ENCODE results near the gene KANSL1. TPM values are rescaled to one million over a fixed set of nuclear protein-coding genes. Genes with fewer than 3 reads are reported as not detected.

KANSL1 gene
- total and polyA plus RNA-seq, 5 donors from 2014 or later: 9.1 to 295 (median 11.3) TPM

DNA sequence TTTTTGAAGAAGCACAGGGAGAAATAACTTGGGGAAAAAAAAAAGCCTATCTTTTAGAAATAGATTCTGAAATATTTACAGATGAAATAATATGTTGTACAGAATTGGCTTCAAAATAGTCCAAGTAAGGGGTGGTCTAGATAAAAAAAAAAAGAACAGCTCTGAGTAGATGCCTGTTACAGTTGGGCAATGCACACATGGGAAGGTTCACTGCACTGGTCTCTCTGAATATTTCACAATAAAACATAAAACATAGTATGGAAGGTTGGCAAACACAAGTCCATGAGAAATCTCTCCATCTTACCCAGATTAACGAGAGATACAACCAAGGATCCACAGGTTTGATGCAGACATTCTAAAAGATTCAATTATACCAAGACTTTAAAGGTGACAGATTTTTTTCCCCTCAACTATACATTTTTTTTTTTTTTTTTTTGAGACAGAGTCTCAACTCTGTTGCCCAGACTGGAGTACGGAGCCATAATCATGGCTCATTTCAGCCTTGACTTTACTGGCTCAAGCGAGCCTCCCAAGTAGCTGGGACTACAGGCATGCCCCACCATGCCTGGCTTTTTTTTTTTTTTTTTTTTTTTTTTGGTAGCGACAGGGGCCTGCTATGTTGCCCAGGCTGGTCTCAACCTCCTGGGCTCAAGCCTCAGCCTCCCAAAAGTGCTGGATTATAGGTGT, 58.0 kb downstream of the KANSL1 start:
- DNase-seq (no peak), ATAC-seq (ENCODE audit: low read depth in 2 of 2) (no peak)
- Histone ChIP-seq H3K27ac (ENCODE audit: insufficient read depth, low read length, poor library complexity, severe bottlenecking) (no peak overlapping the region), H3K36me3 (ENCODE audit: control insufficient read depth, insufficient read depth, low read length) (peaks cover 3% of the 10 kb centered on the region), H3K27me3 (ENCODE audit: control insufficient read depth, insufficient read depth, low read length) (no peaks in the 10 kb centered on the region), H3K4me3 (ENCODE audit: low read depth, low read length) (no peak overlapping the region), H3K9me3 (ENCODE audit: control insufficient read depth in 2 of 2, low read length in 2 of 2) (no peaks in the 10 kb centered on the region), H3K4me1 (ENCODE audit: control insufficient read depth, insufficient read depth, low read length, poor library complexity, severe bottlenecking) (peaks cover 82% of the 10 kb centered on the region)
- Mint-ChIP-seq H3K27me3 (no peaks in the 10 kb centered on the region), H3K36me3 (peaks cover 4% of the 10 kb centered on the region), H3K4me3 (peak overlapping the region in 2 of 4 donors; percentile 9 to 32), H3K27ac (peak overlapping the region in 1 of 3 donors; percentile 53), H3K4me1 (peaks cover 58 to 96% (median 86%) of the 10 kb centered on the region in 4 donors), H3K9me3 (peaks cover 0 to 2% (median 0%) of the 10 kb centered on the region in 7 donors)

DNA sequence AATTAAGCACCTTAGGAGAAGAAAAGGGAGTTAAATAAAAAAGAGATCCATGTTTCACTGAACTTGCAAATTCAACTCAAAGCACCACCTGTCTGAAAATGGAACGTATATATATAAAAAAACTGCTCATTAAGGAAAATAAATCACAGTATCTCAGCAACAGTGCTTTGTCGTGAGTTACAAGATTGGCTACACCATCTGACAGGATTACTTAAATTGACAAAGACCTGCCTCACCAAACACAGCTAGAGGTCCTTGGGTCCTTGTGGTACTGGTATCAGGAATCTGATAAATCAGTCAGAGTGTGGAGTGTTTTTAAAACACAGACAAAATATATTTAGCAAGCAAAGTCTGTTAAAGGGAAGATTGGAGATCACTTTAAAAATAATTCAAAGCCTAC, 63.9 kb downstream of the KANSL1 start:
- Histone ChIP-seq H3K9me3 (ENCODE audit: control insufficient read depth in 2 of 2, low read length in 2 of 2) (no peaks in the 10 kb centered on the region), H3K4me1 (ENCODE audit: control insufficient read depth, insufficient read depth, low read length, poor library complexity, severe bottlenecking) (peaks cover 62% of the 10 kb centered on the region), H3K4me3 (ENCODE audit: low read depth, low read length) (no peak overlapping the region), H3K27me3 (ENCODE audit: control insufficient read depth, insufficient read depth, low read length) (no peaks in the 10 kb centered on the region), H3K27ac (ENCODE audit: insufficient read depth, low read length, poor library complexity, severe bottlenecking) (no peak overlapping the region), H3K36me3 (ENCODE audit: control insufficient read depth, insufficient read depth, low read length) (peaks cover 3% of the 10 kb centered on the region)
- DNase-seq (no peak), ATAC-seq (ENCODE audit: low read depth in 2 of 2) (no peak)
- H3K4me3 Mint-ChIP-seq: peak overlapping the region in 3 of 4 donors; percentile 28 to 57 (median 38)
- no peaks in the 10 kb centered on the region for H3K27me3 Mint-ChIP-seq
- H3K4me1 Mint-ChIP-seq: peaks cover 55 to 95% (median 80%) of the 10 kb centered on the region in 4 donors
- peak overlapping the region in 2 of 3 donors; percentile 15 to 35 for H3K27ac Mint-ChIP-seq
- H3K9me3 Mint-ChIP-seq: peaks cover 0 to 2% (median 0%) of the 10 kb centered on the region in 7 donors
- peaks cover 14% of the 10 kb centered on the region for H3K36me3 Mint-ChIP-seq

DNA sequence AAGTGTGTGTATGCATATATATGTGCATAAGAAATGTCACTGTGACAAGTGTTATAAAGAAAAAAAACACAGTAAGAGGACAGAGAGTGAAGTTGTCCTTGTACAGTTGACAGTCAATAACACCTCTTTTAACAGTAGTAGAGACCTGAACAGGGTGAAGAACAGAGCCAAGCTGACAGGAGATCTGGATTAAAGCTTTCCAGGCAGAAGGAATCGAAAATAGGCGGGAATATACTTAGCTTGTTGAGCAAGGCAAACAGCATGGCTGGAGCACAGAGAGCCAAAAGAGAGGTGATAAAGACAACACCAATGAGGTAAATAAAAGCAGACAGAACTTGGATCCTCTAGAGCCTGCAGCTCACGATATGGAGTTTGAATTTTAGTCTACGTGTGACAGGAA, 64.8 kb downstream of the KANSL1 start:
- H3K36me3 ChIP-seq (ENCODE audit: control insufficient read depth, insufficient read depth, low read length): peaks cover 3% of the 10 kb centered on the region
- peak overlapping the region in 2 of 4 donors; percentile 28 to 57 for H3K4me3 Mint-ChIP-seq
- H3K4me1 ChIP-seq (ENCODE audit: control insufficient read depth, insufficient read depth, low read length, poor library complexity, severe bottlenecking): peaks cover 66% of the 10 kb centered on the region

DNA sequence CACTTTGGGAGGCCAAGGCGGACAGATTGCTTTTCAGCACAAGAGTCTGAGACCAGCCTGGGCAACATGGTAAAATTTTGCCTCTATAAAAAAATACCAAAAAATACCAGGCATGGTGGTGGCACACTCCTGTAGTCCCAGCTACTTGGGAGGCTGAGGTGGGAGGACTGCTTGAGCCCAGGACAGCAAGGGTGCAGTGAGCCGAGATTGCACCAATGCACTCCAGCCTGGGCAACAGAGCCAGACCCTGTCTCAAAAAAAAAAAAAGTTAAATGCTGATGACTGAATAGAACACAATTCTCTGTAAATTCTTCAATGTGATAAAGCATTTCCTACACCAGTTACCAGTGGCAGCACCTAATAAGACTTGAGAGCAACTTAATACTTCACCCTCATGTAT, 65.7 kb downstream of the KANSL1 start:
- no peaks in the 10 kb centered on the region for H3K9me3 Mint-ChIP-seq
- H3K36me3 Mint-ChIP-seq: peaks cover 10% of the 10 kb centered on the region
- H3K27ac Mint-ChIP-seq: peak overlapping the region in 2 of 3 donors; percentile 34 to 59
- Histone ChIP-seq H3K4me1 (ENCODE audit: control insufficient read depth, insufficient read depth, low read length, poor library complexity, severe bottlenecking) (peaks cover 66% of the 10 kb centered on the region), H3K27me3 (ENCODE audit: control insufficient read depth, insufficient read depth, low read length) (no peaks in the 10 kb centered on the region), H3K27ac (ENCODE audit: insufficient read depth, low read length, poor library complexity, severe bottlenecking) (no peak overlapping the region), H3K4me3 (ENCODE audit: low read depth, low read length) (no peak overlapping the region), H3K9me3 (ENCODE audit: control insufficient read depth in 2 of 2, low read length in 2 of 2) (no peaks in the 10 kb centered on the region), H3K36me3 (ENCODE audit: control insufficient read depth, insufficient read depth, low read length) (peaks cover under 1% of the 10 kb centered on the region)
- peaks cover 50 to 96% (median 80%) of the 10 kb centered on the region in 4 donors for H3K4me1 Mint-ChIP-seq
- ATAC-seq (ENCODE audit: low read depth in 2 of 2): no peak
- DNase-seq: no peak
- no peaks in the 10 kb centered on the region for H3K27me3 Mint-ChIP-seq
- H3K4me3 Mint-ChIP-seq: peak overlapping the region in 1 of 4 donors; percentile 26

More for the DNA sequence above, 64.8 kb downstream of the KANSL1 start:
- Histone ChIP-seq H3K4me3 (ENCODE audit: low read depth, low read length) (peak overlapping the region; percentile 21), H3K27ac (ENCODE audit: insufficient read depth, low read length, poor library complexity, severe bottlenecking) (no peak overlapping the region), H3K9me3 (ENCODE audit: control insufficient read depth in 2 of 2, low read length in 2 of 2) (no peaks in the 10 kb centered on the region), H3K27me3 (ENCODE audit: control insufficient read depth, insufficient read depth, low read length) (no peaks in the 10 kb centered on the region)
- peaks cover 51 to 97% (median 82%) of the 10 kb centered on the region in 4 donors for H3K4me1 Mint-ChIP-seq
- H3K27ac Mint-ChIP-seq: peak overlapping the region; percentile 5 to 71 (median 20)
- H3K27me3 Mint-ChIP-seq: no peaks in the 10 kb centered on the region
- no peaks in the 10 kb centered on the region for H3K9me3 Mint-ChIP-seq
- no peak for ATAC-seq (ENCODE audit: low read depth in 2 of 2)
- peaks cover 10% of the 10 kb centered on the region for H3K36me3 Mint-ChIP-seq
- DNase-seq: no peak

DNA sequence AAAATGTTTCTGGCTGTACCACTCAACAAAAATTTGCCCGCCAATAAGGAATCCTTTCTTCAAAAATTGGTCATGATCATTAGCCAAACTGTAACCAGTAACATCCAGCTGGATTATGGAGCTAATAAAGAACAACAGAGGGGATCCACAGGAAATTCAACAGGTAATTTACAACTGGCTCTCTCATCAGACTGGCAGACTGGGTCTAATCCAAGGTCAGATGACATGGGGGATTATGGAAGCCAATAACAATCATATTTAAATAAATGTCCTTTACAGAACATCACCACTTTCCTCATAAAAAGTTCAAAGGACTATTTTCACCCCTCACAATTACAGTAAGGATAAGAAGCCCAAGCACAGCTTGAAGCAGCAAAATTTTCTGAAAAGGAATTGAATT, 66.4 kb downstream of the KANSL1 start:
- H3K27ac ChIP-seq (ENCODE audit: insufficient read depth, low read length, poor library complexity, severe bottlenecking): no peak overlapping the region
- no peaks in the 10 kb centered on the region for H3K9me3 ChIP-seq (ENCODE audit: control insufficient read depth in 2 of 2, low read length in 2 of 2)
- ATAC-seq (ENCODE audit: low read depth in 2 of 2): no peak
- H3K36me3 Mint-ChIP-seq: peaks cover 10% of the 10 kb centered on the region
- no peaks in the 10 kb centered on the region for H3K27me3 Mint-ChIP-seq
- H3K4me1 Mint-ChIP-seq: peaks cover 56 to 96% (median 83%) of the 10 kb centered on the region in 4 donors
- no peak overlapping the region for H3K4me3 ChIP-seq (ENCODE audit: low read depth, low read length)
- H3K4me1 ChIP-seq (ENCODE audit: control insufficient read depth, insufficient read depth, low read length, poor library complexity, severe bottlenecking): peaks cover 66% of the 10 kb centered on the region
- no peaks in the 10 kb centered on the region for H3K9me3 Mint-ChIP-seq
- DNase-seq: no peak
- H3K36me3 ChIP-seq (ENCODE audit: control insufficient read depth, insufficient read depth, low read length): no peaks in the 10 kb centered on the region
- no peaks in the 10 kb centered on the region for H3K27me3 ChIP-seq (ENCODE audit: control insufficient read depth, insufficient read depth, low read length)
- H3K27ac Mint-ChIP-seq: peak overlapping the region in 2 of 3 donors; percentile 59 to 70
- H3K4me3 Mint-ChIP-seq: peak overlapping the region in 1 of 4 donors; percentile 30

DNA sequence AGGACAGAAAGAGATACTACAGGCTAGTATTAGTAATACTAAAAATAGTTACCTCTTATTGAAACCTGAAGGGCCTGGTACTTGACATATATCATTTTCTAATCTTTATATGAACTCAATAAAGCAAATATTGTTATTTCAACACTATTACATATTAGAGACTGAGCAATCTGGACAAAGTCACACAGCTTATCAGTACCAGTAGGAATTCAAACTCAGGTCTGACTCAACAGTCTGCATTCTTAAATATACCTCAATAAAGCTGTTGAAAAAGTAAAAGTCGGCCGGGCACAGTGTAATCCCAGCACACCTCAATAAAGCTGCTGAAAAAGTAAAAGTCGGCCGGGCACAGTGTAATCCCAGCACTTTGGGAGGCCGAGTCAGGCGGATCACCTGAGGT, 67.4 kb downstream of the KANSL1 start:
- no peaks in the 10 kb centered on the region for H3K27me3 ChIP-seq (ENCODE audit: control insufficient read depth, insufficient read depth, low read length)
- no peak for DNase-seq
- ATAC-seq (ENCODE audit: low read depth in 2 of 2): no peak
- H3K27ac ChIP-seq (ENCODE audit: insufficient read depth, low read length, poor library complexity, severe bottlenecking): no peak overlapping the region
- Mint-ChIP-seq H3K4me1 (peaks cover 63 to 96% (median 84%) of the 10 kb centered on the region in 4 donors), H3K4me3 (peak overlapping the region in 2 of 4 donors; percentile 44 to 66), H3K27me3 (no peaks in the 10 kb centered on the region), H3K36me3 (peaks cover 10% of the 10 kb centered on the region), H3K27ac (no peak overlapping the region), H3K9me3 (no peaks in the 10 kb centered on the region)
- peaks cover 68% of the 10 kb centered on the region for H3K4me1 ChIP-seq (ENCODE audit: control insufficient read depth, insufficient read depth, low read length, poor library complexity, severe bottlenecking)
- H3K36me3 ChIP-seq (ENCODE audit: control insufficient read depth, insufficient read depth, low read length): no peaks in the 10 kb centered on the region
- no peaks in the 10 kb centered on the region for H3K9me3 ChIP-seq (ENCODE audit: control insufficient read depth in 2 of 2, low read length in 2 of 2)
- no peak overlapping the region for H3K4me3 ChIP-seq (ENCODE audit: low read depth, low read length)

DNA sequence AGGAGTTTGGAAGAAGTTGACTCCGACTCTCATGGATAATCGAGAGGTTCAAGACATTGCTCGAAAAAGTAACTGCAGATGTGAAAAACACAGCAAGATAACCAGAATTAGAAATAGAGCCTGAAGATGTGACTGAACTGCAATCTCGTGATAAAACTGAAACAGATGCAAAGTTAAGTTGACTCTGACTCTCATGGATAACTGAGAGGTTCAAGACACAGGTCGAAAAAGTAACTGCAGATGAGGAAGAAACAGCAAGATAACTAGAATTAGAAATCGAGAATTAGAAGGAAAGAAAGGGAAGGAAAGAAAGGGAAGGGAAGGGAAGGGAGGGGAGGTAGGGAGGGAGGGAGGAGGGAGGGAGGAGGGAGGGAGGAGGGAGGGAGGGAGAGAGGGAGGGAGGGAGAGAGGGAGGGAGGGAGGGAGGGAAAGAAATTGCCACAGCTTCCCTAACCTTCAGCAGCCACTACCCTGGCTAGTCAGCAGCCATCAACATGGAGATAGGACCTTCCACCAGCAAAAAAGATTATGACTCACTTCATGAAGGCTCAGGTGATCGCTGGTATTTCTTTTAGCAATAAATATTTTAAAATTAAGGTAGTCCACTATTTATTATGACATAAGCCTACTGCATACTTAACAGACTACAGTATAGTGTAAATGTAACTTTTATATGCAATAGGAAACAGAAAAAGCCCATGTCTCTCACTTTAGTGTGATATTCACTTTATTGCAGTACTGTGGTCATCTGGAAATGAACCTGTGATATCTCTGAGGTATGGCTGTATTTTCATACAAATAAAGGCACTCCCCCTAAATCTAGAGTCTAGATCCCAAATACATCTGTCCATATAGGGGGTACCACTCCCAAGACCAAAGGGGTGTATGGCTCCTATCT, 68.3 kb downstream of the KANSL1 start:
- DNase-seq (no peak), ATAC-seq (ENCODE audit: low read depth in 2 of 2) (no peak)
- Mint-ChIP-seq H3K27me3 (no peaks in the 10 kb centered on the region), H3K27ac (peak overlapping the region in 2 of 3 donors; percentile 20 to 78), H3K9me3 (no peaks in the 10 kb centered on the region), H3K4me3 (peak overlapping the region; percentile 5 to 66 (median 50)), H3K4me1 (peaks cover 63 to 94% (median 83%) of the 10 kb centered on the region in 4 donors), H3K36me3 (peaks cover 10% of the 10 kb centered on the region)
- Histone ChIP-seq H3K27ac (ENCODE audit: insufficient read depth, low read length, poor library complexity, severe bottlenecking) (no peak overlapping the region), H3K36me3 (ENCODE audit: control insufficient read depth, insufficient read depth, low read length) (no peaks in the 10 kb centered on the region), H3K4me1 (ENCODE audit: control insufficient read depth, insufficient read depth, low read length, poor library complexity, severe bottlenecking) (peaks cover 59% of the 10 kb centered on the region), H3K9me3 (ENCODE audit: control insufficient read depth in 2 of 2, low read length in 2 of 2) (no peaks in the 10 kb centered on the region), H3K4me3 (ENCODE audit: low read depth, low read length) (no peak overlapping the region), H3K27me3 (ENCODE audit: control insufficient read depth, insufficient read depth, low read length) (no peaks in the 10 kb centered on the region)

Measured in CD4-positive, CD25-positive, alpha-beta regulatory T cell (primary cell).